ENCODE measurements around the gene CRB1. TPM values are rescaled to one million over a fixed set of nuclear protein-coding genes. Genes with fewer than 3 reads are reported as not detected.
A peak's percentile ranks its signal among the peaks of the same experiment; 100 is the strongest.

Gene CRB1
- total RNA-seq, 1 donor from 2014 or later = 0.51 TPM

GRCh38 chr1:197366996-197367395 lies 98.9 kb downstream of the CRB1 start:
- H3K4me1 Mint-ChIP-seq = peaks cover 14% of the 10 kb centered on the region
- no peak overlapping the region for H3K27ac Mint-ChIP-seq
- no peaks in the 10 kb centered on the region for H3K36me3 Mint-ChIP-seq
- H3K9me3 Mint-ChIP-seq = no peaks in the 10 kb centered on the region
- no peak overlapping the region for H3K4me3 Mint-ChIP-seq
- no peaks in the 10 kb centered on the region for H3K27me3 Mint-ChIP-seq (ENCODE audit: low read depth)
- no peak for TF ChIP-seq CTCF (IDR thresholded peaks at IDR 0.05; ENCODE audit: unreplicated experiment)
- DNase-seq (ENCODE audit: low spot score in 2 of 2, unreplicated experiment in 2 of 2) = no peak

GRCh38 chr1:197367627-197368026 lies 99.6 kb downstream of the CRB1 start:
- TF ChIP-seq CTCF (IDR thresholded peaks at IDR 0.05; ENCODE audit: unreplicated experiment) = no peak
- H3K27ac Mint-ChIP-seq = no peak overlapping the region

GRCh38 chr1:197374428-197374827 lies 106.4 kb downstream of the CRB1 start:
- Mint-ChIP-seq H3K27me3 (ENCODE audit: low read depth) (no peaks in the 10 kb centered on the region), H3K36me3 (peaks cover 2% of the 10 kb centered on the region), H3K4me3 (no peak overlapping the region), H3K4me1 (peaks cover 7% of the 10 kb centered on the region), H3K9me3 (no peaks in the 10 kb centered on the region), H3K27ac (no peak overlapping the region)
- DNase-seq (ENCODE audit: low spot score in 2 of 2, unreplicated experiment in 2 of 2) = no peak
- no peak for TF ChIP-seq CTCF (IDR thresholded peaks at IDR 0.05; ENCODE audit: unreplicated experiment)

More at GRCh38 chr1:197367627-197368026, 99.6 kb downstream of the CRB1 start:
- no peak for DNase-seq (ENCODE audit: low spot score in 2 of 2, unreplicated experiment in 2 of 2)
- Mint-ChIP-seq H3K9me3 (no peaks in the 10 kb centered on the region), H3K36me3 (no peaks in the 10 kb centered on the region), H3K4me1 (peaks cover 14% of the 10 kb centered on the region), H3K4me3 (no peak overlapping the region), H3K27me3 (ENCODE audit: low read depth) (no peaks in the 10 kb centered on the region)

GRCh38 chr1:197384471-197384870 lies 116.4 kb downstream of the CRB1 start:
- Mint-ChIP-seq H3K36me3 (no peaks in the 10 kb centered on the region), H3K4me1 (peaks cover 21% of the 10 kb centered on the region), H3K27ac (peak overlapping the region; percentile 36), H3K9me3 (peaks cover 8% of the 10 kb centered on the region), H3K4me3 (no peak overlapping the region), H3K27me3 (ENCODE audit: low read depth) (peaks cover 3% of the 10 kb centered on the region)
- TF ChIP-seq CTCF (IDR thresholded peaks at IDR 0.05; ENCODE audit: unreplicated experiment) = no peak
- no peak for DNase-seq (ENCODE audit: low spot score in 2 of 2, unreplicated experiment in 2 of 2)

GRCh38 chr1:197388801-197389200 lies 120.7 kb downstream of the CRB1 start:
- peaks cover 3% of the 10 kb centered on the region for H3K27me3 Mint-ChIP-seq (ENCODE audit: low read depth)
- H3K4me3 Mint-ChIP-seq = no peak overlapping the region
- DNase-seq (ENCODE audit: low spot score in 2 of 2, unreplicated experiment in 2 of 2) = no peak
- peaks cover 8% of the 10 kb centered on the region for H3K9me3 Mint-ChIP-seq
- no peak for TF ChIP-seq CTCF (IDR thresholded peaks at IDR 0.05; ENCODE audit: unreplicated experiment)
- peaks cover 34% of the 10 kb centered on the region for H3K4me1 Mint-ChIP-seq
- no peaks in the 10 kb centered on the region for H3K36me3 Mint-ChIP-seq
- no peak overlapping the region for H3K27ac Mint-ChIP-seq

GRCh38 chr1:197390856-197391255 lies 122.8 kb downstream of the CRB1 start:
- H3K9me3 Mint-ChIP-seq = peaks cover 8% of the 10 kb centered on the region
- peak overlapping the region; percentile 27 for H3K27ac Mint-ChIP-seq
- no peak for DNase-seq (ENCODE audit: low spot score in 2 of 2, unreplicated experiment in 2 of 2)
- TF ChIP-seq CTCF (IDR thresholded peaks at IDR 0.05; ENCODE audit: unreplicated experiment) = no peak
- no peak overlapping the region for H3K4me3 Mint-ChIP-seq
- H3K27me3 Mint-ChIP-seq (ENCODE audit: low read depth) = peaks cover 6% of the 10 kb centered on the region
- H3K4me1 Mint-ChIP-seq = peaks cover 21% of the 10 kb centered on the region
- no peaks in the 10 kb centered on the region for H3K36me3 Mint-ChIP-seq
